B cell (primary cell): ENCODE measurements around the gene GABRG3. TPM values are rescaled to one million over a fixed set of nuclear protein-coding genes. Genes with fewer than 3 reads are reported as not detected.

ENCODE experiments used
- ATAC-seq: fragments of 200-7000 bp; cut with Tn5 transposase; one replicate; pipeline ENCODE4 v1.10.0; 2021; ENCODE audit warnings: low read depth, mild to moderate bottlenecking, moderate number of reproducible peaks, moderate library complexity
- CTCF ChIA-PET: fragments of 350-600 bp; sonication (Branson Sonifier 250); formaldehyde crosslinking; loops from one replicate; lab custom pipeline; 2021; ENCODE audit warnings: antibody characterized with exemption, inconsistent platforms; lab: Charles Lee
- POLR2A ChIA-PET: fragments of 350-600 bp; sonication (Branson Sonifier 250); formaldehyde crosslinking; loops from one replicate; lab custom pipeline; 2021; ENCODE audit warnings: antibody characterized with exemption; lab: Charles Lee
- DNase-seq: peaks from one replicate; pipeline ENCODE4 v3.0.0; 2013
- H2AFZ ChIP-seq: 2 replicates; pipeline ENCODE4 v1.6.1; 2012; ENCODE audit warnings: mild to moderate bottlenecking, low read depth, low read length; ENCODE audit not compliant: insufficient read depth, poor library complexity, severe bottlenecking
- H3K27ac ChIP-seq, 2 donors: 1 replicate in 1 of 2; 2 replicates in 1 of 2; pipeline ENCODE4 v1.5.1; 2012 to 2013; ENCODE audit warnings: low read length in 2 of 2, mild to moderate bottlenecking in 2 of 2, moderate library complexity in 1 of 2
- H3K27me3 ChIP-seq, 4 experiments: fragments of 200-600 bp in 1 of 4; sonication (generic) in 1 of 4; replicated peaks in 1 of 4; 1 replicate in 2 of 4; 2 replicates in 2 of 4; pipeline versions ENCODE4 v1.6.1 to v1.7.0; 2013 to 2016; ENCODE audit warnings: low read length in 3 of 4, mild to moderate bottlenecking in 2 of 4, mixed read lengths in 1 of 4, moderate library complexity in 1 of 4; ENCODE audit not compliant: insufficient read depth in 4 of 4, control insufficient read depth in 3 of 4; ENCODE audit errors: control extremely low read depth in 1 of 4
- H3K36me3 ChIP-seq, 2 experiments: replicated peaks in 1 of 2; 1 replicate in 1 of 2; 2 replicates in 1 of 2; pipeline versions ENCODE4 v1.6.1 to v1.7.1; 2013; ENCODE audit warnings: low read length in 1 of 2; ENCODE audit not compliant: insufficient read depth in 2 of 2, control insufficient read depth in 1 of 2; ENCODE audit errors: control extremely low read depth in 1 of 2, extremely low read depth in 1 of 2
- H3K4me1 ChIP-seq, 2 donors: fragments of 200-600 bp in 1 of 2; sonication (generic) in 1 of 2; 1 replicate in 1 of 2; 2 replicates in 1 of 2; pipeline versions ENCODE4 v1.5.1 to v1.6.1; 2013 to 2017; ENCODE audit warnings: low read length in 2 of 2; ENCODE audit not compliant: control insufficient read depth in 2 of 2, insufficient read depth in 2 of 2
- H3K4me2 ChIP-seq: replicated peaks from 2 replicates; pipeline ENCODE3; 2012; ENCODE audit warnings: mild to moderate bottlenecking, low read depth, low read length; ENCODE audit not compliant: poor library complexity, severe bottlenecking
- H3K4me3 ChIP-seq, 5 experiments: fragments of 200-600 bp in 1 of 5; sonication (generic) in 1 of 5; 1 replicate in 3 of 5; 2 replicates in 2 of 5; pipeline versions ENCODE4 v1.5.1 to v1.7.0; 2011 to 2016; ENCODE audit warnings: low read length in 4 of 5, mild to moderate bottlenecking in 4 of 5, low read depth in 2 of 5, control low read depth in 1 of 5, moderate library complexity in 1 of 5; ENCODE audit not compliant: insufficient read depth in 1 of 5; ENCODE audit errors: control extremely low read depth in 1 of 5, extremely low read depth in 1 of 5
- H3K79me2 ChIP-seq: fragments of 200-600 bp; sonication (generic); one replicate; pipeline ENCODE4 v1.6.0; 2016; ENCODE audit warnings: low read length; ENCODE audit not compliant: control insufficient read depth, insufficient read depth
- H3K9ac ChIP-seq: fragments of 200-600 bp; sonication (generic); 2 replicates; pipeline ENCODE4 v1.6.1; 2017; ENCODE audit warnings: mild to moderate bottlenecking, low read length, moderate library complexity
- H3K9me3 ChIP-seq, 3 donors: one replicate each; pipeline versions ENCODE4 v1.6.1 to v1.7.1; 2013; ENCODE audit warnings: low read length in 2 of 3; ENCODE audit not compliant: control insufficient read depth in 2 of 3, insufficient read depth in 1 of 3; ENCODE audit errors: control extremely low read depth in 1 of 3
- H4K20me1 ChIP-seq: 2 replicates; pipeline ENCODE4 v1.6.0; 2012; ENCODE audit warnings: mild to moderate bottlenecking, low read length; ENCODE audit not compliant: insufficient read depth, control insufficient read depth, poor library complexity, severe bottlenecking
- H3K27ac Mint-ChIP-seq: one replicate; pipeline ENCODE4 v1.8.0; 2021; ENCODE audit warnings: mixed read lengths
- H3K27me3 Mint-ChIP-seq: one replicate; pipeline ENCODE4 v1.8.0; 2021; ENCODE audit warnings: mixed read lengths
- H3K4me1 Mint-ChIP-seq: one replicate; pipeline ENCODE4 v1.8.0; 2021; ENCODE audit warnings: mixed read lengths
- H3K4me3 Mint-ChIP-seq: one replicate; pipeline ENCODE4 v1.8.0; 2021; ENCODE audit warnings: mixed read lengths
- H3K9me3 Mint-ChIP-seq: one replicate; pipeline ENCODE4 v1.8.0; 2022; ENCODE audit warnings: mixed read lengths; ENCODE audit not compliant: insufficient read depth
- CTCF ChIP-seq: fragments of 200-600 bp; IDR thresholded peaks from one replicate; pipeline ENCODE4 v1.8.0; 2022; ENCODE audit warnings: antibody characterized with exemption, mild to moderate bottlenecking
- EZH2 ChIP-seq: IDR thresholded peaks from 2 replicates; pipeline ENCODE4 v1.6.1; 2012; ENCODE audit warnings: borderline replicate concordance, low read depth, mild to moderate bottlenecking, moderate library complexity, low read length; ENCODE audit not compliant: insufficient read depth, poor library complexity, severe bottlenecking
- WGBS: methylation state at CpG from one replicate; pipeline ENCODE4 v1.1.5; 2013; ENCODE audit warnings: missing lambda C conversion rate; ENCODE audit not compliant: insufficient coverage; 5-methylcytosine and 5-hydroxymethylcytosine counted together
- intact Hi-C: fragments of 100-400 bp; cut with micrococcal nuclease; formaldehyde crosslinking; loops from one replicate; pipeline ENCODE4 v1.10.0; 2022
- polyA plus RNA-seq: library from polyadenylated mRNA; depleted of rRNA; stranded (reverse); fragments of >200 nt; gene quantifications from 2 replicates; pipeline ENCODE4 v1.2.3, GENCODE V29; 2012
- total RNA-seq, 2 donors: library from RNA; stranded (reverse); fragments of 120-200 nt in 1 of 2; gene quantifications; 1 replicate in 1 of 2; 2 replicates in 1 of 2; pipeline versions ENCODE4 v1.2.3 to v1.2.4, GENCODE V29; 2013 to 2022

GABRG3 gene
- total and polyA plus RNA-seq, 2 donors (not counting 1 experiment from before 2014, with no cell fraction given) = not detected

DNA sequence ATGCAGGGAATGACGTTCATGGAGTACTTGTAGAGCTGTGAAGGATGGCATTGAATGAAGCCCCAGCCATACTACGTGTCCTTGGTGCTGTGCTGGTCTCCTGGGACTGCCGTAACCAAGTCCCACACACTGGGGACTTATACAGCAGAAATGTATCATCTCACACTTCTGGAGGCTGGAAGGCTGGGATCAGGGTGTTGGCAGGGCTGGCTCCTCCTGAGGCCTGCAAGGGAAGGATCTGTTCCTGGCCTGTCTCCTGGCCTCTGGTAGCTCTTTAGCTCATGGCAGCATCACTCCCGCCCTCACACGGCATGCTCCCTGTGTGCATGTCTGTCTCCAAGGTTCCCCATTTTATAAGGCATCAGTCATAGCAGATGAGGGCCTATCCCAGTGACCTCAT, 29.5 kb upstream of the GABRG3 start:
- Histone ChIP-seq H3K27me3 (no peaks in the 10 kb centered on the region), H3K4me1 (no peaks in the 10 kb centered on the region), H3K9ac (no peak overlapping the region), H2AFZ (no peak overlapping the region), H3K36me3 (no peaks in the 10 kb centered on the region), H3K4me2 (no peak overlapping the region), H3K9me3 (peaks cover 0 to 18% (median 0%) of the 10 kb centered on the region in 3 donors), H3K27ac (no peak overlapping the region), H3K4me3 (no peak overlapping the region), H3K79me2 (no peaks in the 10 kb centered on the region), H4K20me1 (no peaks in the 10 kb centered on the region)
- intact Hi-C loops = no loop called here
- DNase-seq (no peak), ATAC-seq (no peak)
- TF ChIP-seq CTCF (no peak), EZH2 (no peak)
- Mint-ChIP-seq H3K27ac (no peak overlapping the region), H3K4me1 (no peaks in the 10 kb centered on the region), H3K9me3 (no peaks in the 10 kb centered on the region), H3K27me3 (no peaks in the 10 kb centered on the region), H3K4me3 (no peak overlapping the region)
- ChIA-PET CTCF (no interaction called here), POLR2A (no interaction called here)
- WGBS = 93% methylated on average over 5 of the region's 5 CpGs

DNA sequence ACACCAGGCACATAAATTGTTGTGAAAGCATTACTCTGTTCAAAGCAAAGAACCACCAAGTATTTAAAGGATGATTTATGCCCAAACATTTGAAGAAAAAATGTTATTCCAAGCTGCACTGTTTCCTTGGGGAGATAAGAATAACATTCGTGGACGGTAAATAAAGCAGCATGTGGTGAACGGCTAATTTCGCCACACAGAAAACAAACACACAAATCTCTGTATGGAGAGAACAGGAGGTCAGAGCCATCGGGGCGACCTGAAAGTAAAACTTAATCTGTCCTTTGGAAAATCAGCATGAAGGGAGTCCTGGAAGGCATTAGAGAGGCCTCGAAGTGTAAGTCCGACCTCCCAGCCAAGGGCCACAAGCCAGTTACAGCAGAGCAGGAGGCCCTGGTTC, 27.1 kb upstream of the GABRG3 start:
- no peak overlapping the region for H3K27ac ChIP-seq
- H3K4me1 ChIP-seq = no peaks in the 10 kb centered on the region
- intact Hi-C loops = no loop called here
- POLR2A ChIA-PET = no interaction called here
- H3K27me3 ChIP-seq = no peaks in the 10 kb centered on the region
- no peaks in the 10 kb centered on the region for H3K36me3 ChIP-seq
- CTCF ChIA-PET = no interaction called here
- Mint-ChIP-seq H3K9me3 (peaks cover 1% of the 10 kb centered on the region), H3K27me3 (no peaks in the 10 kb centered on the region), H3K4me3 (no peak overlapping the region), H3K27ac (no peak overlapping the region), H3K4me1 (no peaks in the 10 kb centered on the region)
- H3K4me3 ChIP-seq = no peak overlapping the region
- 80% methylated on average over 4 of the region's 8 CpGs for WGBS
- no peak overlapping the region for H3K4me2 ChIP-seq
- no peaks in the 10 kb centered on the region for H4K20me1 ChIP-seq
- DNase-seq (no peak), ATAC-seq (no peak)
- H3K9me3 ChIP-seq = peaks cover 0 to 11% (median 0%) of the 10 kb centered on the region in 3 donors
- H2AFZ ChIP-seq = no peak overlapping the region
- no peak overlapping the region for H3K9ac ChIP-seq
- TF ChIP-seq EZH2 (no peak), CTCF (no peak)
- H3K79me2 ChIP-seq = no peaks in the 10 kb centered on the region
